K562 treated with DMSO at 1 percent for 4 hours (cell line): ENCODE measurements around the gene MEST. TPM values are rescaled to one million over a fixed set of nuclear protein-coding genes. Genes with fewer than 3 reads are reported as not detected.

ENCODE experiments used
- total RNA-seq: library from RNA; unstranded; fragments of 300-600 nt; gene quantifications from 2 replicates; pipeline ENCODE4 v1.2.3, GENCODE V29; 2022; ENCODE audit not compliant: insufficient read depth

The MEST gene
- total RNA-seq = 0.33 TPM in 1 of 2 replicates, not detected in the other

DNA sequence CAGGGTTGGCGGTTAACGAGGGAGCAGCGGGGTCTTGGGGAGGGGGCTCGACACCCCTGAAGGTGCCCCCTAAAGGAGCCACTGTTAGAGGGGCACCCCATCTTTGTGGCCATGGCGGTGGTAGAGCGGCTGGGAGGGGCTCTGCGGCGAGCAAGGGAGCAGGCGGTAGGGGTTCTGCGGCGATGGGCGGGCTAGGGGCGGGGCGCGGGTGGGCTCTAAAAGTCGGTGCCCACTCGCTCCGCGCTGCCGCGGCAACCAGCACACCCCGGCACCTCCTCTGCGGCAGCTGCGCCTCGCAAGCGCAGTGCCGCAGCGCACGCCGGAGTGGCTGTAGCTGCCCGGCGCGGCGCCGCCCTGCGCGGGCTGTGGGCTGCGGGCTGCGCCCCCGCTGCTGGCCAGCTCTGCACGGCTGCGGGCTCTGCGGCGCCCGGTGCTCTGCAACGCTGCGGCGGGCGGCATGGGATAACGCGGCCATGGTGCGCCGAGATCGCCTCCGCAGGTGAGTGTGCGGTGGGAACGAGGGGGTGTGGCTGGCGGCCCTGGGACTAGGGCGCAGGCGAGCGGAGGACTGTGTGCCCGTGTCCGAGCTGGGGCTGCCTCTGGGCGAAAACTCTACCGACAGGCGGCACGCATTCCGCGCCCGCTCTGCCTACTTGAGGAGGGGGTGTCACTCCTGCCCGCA lies at the start of gene MEST:
Gene MEST, plus strand, starts transcription at position 245 of the 682 bp plus-strand sequence. Its CDS starts 229 bp downstream, at position 474.

Other genes starting within 250 kb of the MEST start
- not detected in 2 replicates for gene CPA2, start 225.2 kb upstream of the MEST start, total RNA-seq
- gene CPA4, start 198.9 kb upstream of the MEST start, total RNA-seq = not detected in 2 replicates
- gene CPA5, start 147.3 kb upstream of the MEST start, total RNA-seq = not detected in 2 replicates
- gene CPA1, start 111.6 kb upstream of the MEST start, total RNA-seq = not detected in 2 replicates
- 2.2 and 3.8 TPM in 2 replicates for gene CEP41, start 51.1 kb upstream of the MEST start, total RNA-seq
- gene COPG2, start 176.7 kb downstream of the MEST start, total RNA-seq = 23.2 and 25.3 TPM in 2 replicates
- gene TSGA13, start 194.5 kb downstream of the MEST start, total RNA-seq = not detected in 2 replicates
- gene KLF14, start 242.1 kb downstream of the MEST start, total RNA-seq = not detected in 2 replicates